ENCODE results near the gene DAW1. TPM values are rescaled to one million over a fixed set of nuclear protein-coding genes. Genes with fewer than 3 reads are reported as not detected.

The DAW1 gene
- total and polyA plus RNA-seq, 4 donors = not detected

DNA sequence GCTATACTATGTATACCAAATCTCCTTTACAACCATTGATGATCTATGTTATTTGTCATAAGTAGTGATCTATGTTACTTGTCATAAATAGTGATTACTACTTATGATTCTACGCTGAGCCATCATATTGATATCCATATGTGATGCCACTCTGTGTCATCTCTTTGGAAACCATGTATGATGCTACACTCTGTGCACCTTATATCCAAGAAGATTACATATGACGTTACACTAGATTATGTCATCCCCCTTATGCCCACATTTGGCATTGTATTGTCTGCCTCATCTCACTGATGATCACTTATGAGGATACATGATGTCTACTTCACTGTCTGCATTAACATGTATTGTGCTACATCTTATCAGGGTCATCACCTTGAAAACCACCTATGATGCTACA lies 42.9 kb downstream of the DAW1 start:
- WGBS = 50% methylated on average over 2 of the region's 2 CpGs
- no peak overlapping the region for H3K27ac ChIP-seq (ENCODE audit: low read depth in 1 of 2, low read length in 2 of 2)
- no peak for TF ChIP-seq TAF1 (conservative IDR thresholded peaks at IDR 0.05)
- no peak for TF ChIP-seq RXRA (IDR thresholded peaks at IDR 0.05)
- TF ChIP-seq, protein P1, sequence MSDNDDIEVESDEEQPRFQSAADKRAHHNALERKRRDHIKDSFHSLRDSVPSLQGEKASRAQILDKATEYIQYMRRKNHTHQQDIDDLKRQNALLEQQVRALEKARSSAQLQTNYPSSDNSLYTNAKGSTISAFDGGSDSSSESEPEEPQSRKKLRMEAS (IDR thresholded peaks at IDR 0.05) = no peak
- no peaks in the 10 kb centered on the region for H3K27me3 ChIP-seq (ENCODE audit: control insufficient read depth in 4 of 4, insufficient read depth in 4 of 4, low read length in 3 of 4)
- DNase-seq (ENCODE audit: low spot score) = no peak
- no peaks in the 10 kb centered on the region for H3K36me3 ChIP-seq (ENCODE audit: control insufficient read depth in 4 of 4, insufficient read depth in 3 of 4, low read depth in 1 of 4, low read length in 3 of 4)
- no peaks in the 10 kb centered on the region for H3K9me3 ChIP-seq (ENCODE audit: control insufficient read depth in 4 of 4, low read length in 3 of 4)
- H3K4me3 ChIP-seq (ENCODE audit: low read depth in 1 of 3, low read length in 3 of 3) = no peak overlapping the region
- no peak overlapping the region for H3K9ac ChIP-seq (ENCODE audit: low read depth in 1 of 2, low read length in 2 of 2)
- no peaks in the 10 kb centered on the region for H3K4me1 ChIP-seq (ENCODE audit: control insufficient read depth in 4 of 4, insufficient read depth in 4 of 4, low read length in 3 of 4)

DNA sequence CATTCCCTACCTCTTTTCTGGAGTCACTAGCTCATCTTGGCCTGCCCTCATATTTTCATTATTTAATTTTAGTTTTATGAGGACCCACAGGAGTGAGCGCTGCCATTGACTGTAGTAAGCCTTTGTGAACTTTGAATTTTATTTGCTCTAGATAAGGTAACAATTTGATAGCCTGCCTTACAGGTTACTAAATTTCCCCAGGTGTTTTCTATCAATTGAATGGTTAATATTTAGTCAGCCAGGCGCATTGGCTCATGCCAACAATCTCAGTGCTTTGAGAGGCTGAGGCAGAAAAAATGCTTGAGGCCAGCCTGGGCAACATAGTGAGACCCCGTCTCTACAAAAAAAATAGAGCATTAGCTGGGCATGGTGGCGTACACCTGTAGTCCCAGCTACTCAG lies 50.2 kb downstream of the DAW1 start:
- DNase-seq (ENCODE audit: low spot score) = no peak
- WGBS = 60% methylated on average over 4 of the region's 4 CpGs

DNA sequence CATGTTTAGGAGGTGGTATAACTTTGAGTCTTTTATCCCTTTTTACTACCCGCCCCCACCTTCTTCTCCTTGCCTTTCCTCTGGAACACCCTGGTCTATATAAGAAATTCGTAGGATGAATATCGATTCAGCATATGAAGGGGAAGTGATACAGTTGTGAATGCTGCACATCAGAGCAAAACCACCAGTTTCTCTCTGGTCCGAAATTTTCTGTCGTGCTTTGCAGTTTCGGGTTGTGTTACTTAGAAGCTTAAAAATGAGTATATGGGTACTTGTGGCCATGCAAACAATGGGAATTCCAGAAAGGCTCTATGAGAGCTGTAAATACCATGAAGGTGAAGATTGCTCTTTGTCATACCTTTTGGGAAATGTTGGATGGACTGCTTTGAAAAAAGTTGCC lies 60.6 kb downstream of the DAW1 start:
- no peak for TF ChIP-seq HNF4G (IDR thresholded peaks at IDR 0.05)
- TF ChIP-seq TAF1 (conservative IDR thresholded peaks at IDR 0.05) = no peak
- TF ChIP-seq EGR1 (IDR thresholded peaks at IDR 0.05; ENCODE audit: low read depth in 2 of 2) = no peak
- no peak for TF ChIP-seq GABPA (IDR thresholded peaks at IDR 0.05 in 1 of 2, conservative IDR thresholded peaks at IDR 0.05 in 1 of 2)
- TF ChIP-seq RAD21 (IDR thresholded peaks at IDR 0.05) = no peak
- TF ChIP-seq YY1 (IDR thresholded peaks at IDR 0.05) = no peak
- TF ChIP-seq, protein P2, sequence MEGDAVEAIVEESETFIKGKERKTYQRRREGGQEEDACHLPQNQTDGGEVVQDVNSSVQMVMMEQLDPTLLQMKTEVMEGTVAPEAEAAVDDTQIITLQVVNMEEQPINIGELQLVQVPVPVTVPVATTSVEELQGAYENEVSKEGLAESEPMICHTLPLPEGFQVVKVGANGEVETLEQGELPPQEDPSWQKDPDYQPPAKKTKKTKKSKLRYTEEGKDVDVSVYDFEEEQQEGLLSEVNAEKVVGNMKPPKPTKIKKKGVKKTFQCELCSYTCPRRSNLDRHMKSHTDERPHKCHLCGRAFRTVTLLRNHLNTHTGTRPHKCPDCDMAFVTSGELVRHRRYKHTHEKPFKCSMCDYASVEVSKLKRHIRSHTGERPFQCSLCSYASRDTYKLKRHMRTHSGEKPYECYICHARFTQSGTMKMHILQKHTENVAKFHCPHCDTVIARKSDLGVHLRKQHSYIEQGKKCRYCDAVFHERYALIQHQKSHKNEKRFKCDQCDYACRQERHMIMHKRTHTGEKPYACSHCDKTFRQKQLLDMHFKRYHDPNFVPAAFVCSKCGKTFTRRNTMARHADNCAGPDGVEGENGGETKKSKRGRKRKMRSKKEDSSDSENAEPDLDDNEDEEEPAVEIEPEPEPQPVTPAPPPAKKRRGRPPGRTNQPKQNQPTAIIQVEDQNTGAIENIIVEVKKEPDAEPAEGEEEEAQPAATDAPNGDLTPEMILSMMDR (IDR thresholded peaks at IDR 0.05; ENCODE audit: low read depth, low read length, missing input control) = no peak
- TF ChIP-seq FOXA1 (IDR thresholded peaks at IDR 0.05) = no peak
- TF ChIP-seq, protein P3, sequence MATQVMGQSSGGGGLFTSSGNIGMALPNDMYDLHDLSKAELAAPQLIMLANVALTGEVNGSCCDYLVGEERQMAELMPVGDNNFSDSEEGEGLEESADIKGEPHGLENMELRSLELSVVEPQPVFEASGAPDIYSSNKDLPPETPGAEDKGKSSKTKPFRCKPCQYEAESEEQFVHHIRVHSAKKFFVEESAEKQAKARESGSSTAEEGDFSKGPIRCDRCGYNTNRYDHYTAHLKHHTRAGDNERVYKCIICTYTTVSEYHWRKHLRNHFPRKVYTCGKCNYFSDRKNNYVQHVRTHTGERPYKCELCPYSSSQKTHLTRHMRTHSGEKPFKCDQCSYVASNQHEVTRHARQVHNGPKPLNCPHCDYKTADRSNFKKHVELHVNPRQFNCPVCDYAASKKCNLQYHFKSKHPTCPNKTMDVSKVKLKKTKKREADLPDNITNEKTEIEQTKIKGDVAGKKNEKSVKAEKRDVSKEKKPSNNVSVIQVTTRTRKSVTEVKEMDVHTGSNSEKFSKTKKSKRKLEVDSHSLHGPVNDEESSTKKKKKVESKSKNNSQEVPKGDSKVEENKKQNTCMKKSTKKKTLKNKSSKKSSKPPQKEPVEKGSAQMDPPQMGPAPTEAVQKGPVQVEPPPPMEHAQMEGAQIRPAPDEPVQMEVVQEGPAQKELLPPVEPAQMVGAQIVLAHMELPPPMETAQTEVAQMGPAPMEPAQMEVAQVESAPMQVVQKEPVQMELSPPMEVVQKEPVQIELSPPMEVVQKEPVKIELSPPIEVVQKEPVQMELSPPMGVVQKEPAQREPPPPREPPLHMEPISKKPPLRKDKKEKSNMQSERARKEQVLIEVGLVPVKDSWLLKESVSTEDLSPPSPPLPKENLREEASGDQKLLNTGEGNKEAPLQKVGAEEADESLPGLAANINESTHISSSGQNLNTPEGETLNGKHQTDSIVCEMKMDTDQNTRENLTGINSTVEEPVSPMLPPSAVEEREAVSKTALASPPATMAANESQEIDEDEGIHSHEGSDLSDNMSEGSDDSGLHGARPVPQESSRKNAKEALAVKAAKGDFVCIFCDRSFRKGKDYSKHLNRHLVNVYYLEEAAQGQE (IDR thresholded peaks at IDR 0.05) = no peak
- no peak overlapping the region for H3K4me3 ChIP-seq (ENCODE audit: low read depth in 1 of 3, low read length in 3 of 3)
- no peaks in the 10 kb centered on the region for H3K4me1 ChIP-seq (ENCODE audit: control insufficient read depth in 4 of 4, insufficient read depth in 4 of 4, low read length in 3 of 4)
- H3K27ac ChIP-seq (ENCODE audit: low read depth in 1 of 2, low read length in 2 of 2) = no peak overlapping the region
- H3K36me3 ChIP-seq (ENCODE audit: control insufficient read depth in 4 of 4, insufficient read depth in 3 of 4, low read depth in 1 of 4, low read length in 3 of 4) = no peaks in the 10 kb centered on the region
- DNase-seq (ENCODE audit: low spot score) = no peak
- peaks cover 0 to 8% (median 3%) of the 10 kb centered on the region in 4 donors for H3K9me3 ChIP-seq (ENCODE audit: control insufficient read depth in 4 of 4, low read length in 3 of 4)
- no peak overlapping the region for H3K9ac ChIP-seq (ENCODE audit: low read depth in 1 of 2, low read length in 2 of 2)
- H3K27me3 ChIP-seq (ENCODE audit: control insufficient read depth in 4 of 4, insufficient read depth in 4 of 4, low read length in 3 of 4) = peaks cover 0 to 4% (median 0%) of the 10 kb centered on the region in 4 donors
- WGBS = 83% methylated on average over 6 of the region's 6 CpGs

More for the DNA sequence above, 50.2 kb downstream of the DAW1 start:
- no peak for TF ChIP-seq YY1 (IDR thresholded peaks at IDR 0.05)
- no peak for TF ChIP-seq HNF4G (IDR thresholded peaks at IDR 0.05)
- TF ChIP-seq TAF1 (conservative IDR thresholded peaks at IDR 0.05) = no peak
- TF ChIP-seq, protein P4, sequence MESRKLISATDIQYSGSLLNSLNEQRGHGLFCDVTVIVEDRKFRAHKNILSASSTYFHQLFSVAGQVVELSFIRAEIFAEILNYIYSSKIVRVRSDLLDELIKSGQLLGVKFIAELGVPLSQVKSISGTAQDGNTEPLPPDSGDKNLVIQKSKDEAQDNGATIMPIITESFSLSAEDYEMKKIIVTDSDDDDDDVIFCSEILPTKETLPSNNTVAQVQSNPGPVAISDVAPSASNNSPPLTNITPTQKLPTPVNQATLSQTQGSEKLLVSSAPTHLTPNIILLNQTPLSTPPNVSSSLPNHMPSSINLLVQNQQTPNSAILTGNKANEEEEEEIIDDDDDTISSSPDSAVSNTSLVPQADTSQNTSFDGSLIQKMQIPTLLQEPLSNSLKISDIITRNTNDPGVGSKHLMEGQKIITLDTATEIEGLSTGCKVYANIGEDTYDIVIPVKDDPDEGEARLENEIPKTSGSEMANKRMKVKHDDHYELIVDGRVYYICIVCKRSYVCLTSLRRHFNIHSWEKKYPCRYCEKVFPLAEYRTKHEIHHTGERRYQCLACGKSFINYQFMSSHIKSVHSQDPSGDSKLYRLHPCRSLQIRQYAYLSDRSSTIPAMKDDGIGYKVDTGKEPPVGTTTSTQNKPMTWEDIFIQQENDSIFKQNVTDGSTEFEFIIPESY (IDR thresholded peaks at IDR 0.05) = no peak
- TF ChIP-seq HNF4A (conservative IDR thresholded peaks at IDR 0.05) = no peak
- no peak for TF ChIP-seq EGR1 (IDR thresholded peaks at IDR 0.05; ENCODE audit: low read depth in 2 of 2)
- TF ChIP-seq, protein P5, sequence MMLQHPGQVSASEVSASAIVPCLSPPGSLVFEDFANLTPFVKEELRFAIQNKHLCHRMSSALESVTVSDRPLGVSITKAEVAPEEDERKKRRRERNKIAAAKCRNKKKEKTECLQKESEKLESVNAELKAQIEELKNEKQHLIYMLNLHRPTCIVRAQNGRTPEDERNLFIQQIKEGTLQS (IDR thresholded peaks at IDR 0.05) = no peak
- TF ChIP-seq, protein P1 (IDR thresholded peaks at IDR 0.05) = no peak
- no peak for TF ChIP-seq GABPA (IDR thresholded peaks at IDR 0.05 in 1 of 2, conservative IDR thresholded peaks at IDR 0.05 in 1 of 2)
- TF ChIP-seq FOXA1 (IDR thresholded peaks at IDR 0.05) = no peak
- TF ChIP-seq RAD21 (IDR thresholded peaks at IDR 0.05) = no peak
- TF ChIP-seq RXRA (IDR thresholded peaks at IDR 0.05) = no peak
- TF ChIP-seq NR2F2 (IDR thresholded peaks at IDR 0.05) = no peak
- Histone ChIP-seq H3K27ac (ENCODE audit: low read depth in 1 of 2, low read length in 2 of 2) (no peak overlapping the region), H3K27me3 (ENCODE audit: control insufficient read depth in 4 of 4, insufficient read depth in 4 of 4, low read length in 3 of 4) (peaks cover 0 to 4% (median 0%) of the 10 kb centered on the region in 4 donors), H3K4me3 (ENCODE audit: low read depth in 1 of 3, low read length in 3 of 3) (no peak overlapping the region), H3K4me1 (ENCODE audit: control insufficient read depth in 4 of 4, insufficient read depth in 4 of 4, low read length in 3 of 4) (no peaks in the 10 kb centered on the region), H3K36me3 (ENCODE audit: control insufficient read depth in 4 of 4, insufficient read depth in 3 of 4, low read depth in 1 of 4, low read length in 3 of 4) (no peaks in the 10 kb centered on the region), H3K9ac (ENCODE audit: low read depth in 1 of 2, low read length in 2 of 2) (no peak overlapping the region), H3K9me3 (ENCODE audit: control insufficient read depth in 4 of 4, low read length in 3 of 4) (no peaks in the 10 kb centered on the region)
